GM13977 (cell line): ENCODE data around the gene ANK2.
"Not testable (repeated sequence)": the region's sequence is repeated elsewhere in the genome, so short reads cannot be mapped to it uniquely, and the experiment has no call there.

Experiments used
- DNase-seq: peaks from one replicate; pipeline ENCODE4 v3.0.0; 2012; ENCODE audit warnings: low spot score
- in situ Hi-C: fragments of 300-500 bp; cut with MboI; formaldehyde crosslinking; loops from one replicate; pipeline ENCODE4 v1.12.0; 2022; ENCODE audit warnings: low sequenced_read_pairs, low pct_unique_long_range_greater_than_20kb, mixed read lengths, inconsistent platforms; ENCODE audit not compliant: unreplicated experiment
- TF ChIP-seq, protein P1 (sequence below): IDR thresholded peaks from 2 replicates; pipeline ENCODE4 v1.5.1; 2012; ENCODE audit warnings: mild to moderate bottlenecking, control low read depth; ENCODE audit not compliant: insufficient read depth; ENCODE audit errors: extremely low read depth, missing control alignments

ANK2 gene

DNA sequence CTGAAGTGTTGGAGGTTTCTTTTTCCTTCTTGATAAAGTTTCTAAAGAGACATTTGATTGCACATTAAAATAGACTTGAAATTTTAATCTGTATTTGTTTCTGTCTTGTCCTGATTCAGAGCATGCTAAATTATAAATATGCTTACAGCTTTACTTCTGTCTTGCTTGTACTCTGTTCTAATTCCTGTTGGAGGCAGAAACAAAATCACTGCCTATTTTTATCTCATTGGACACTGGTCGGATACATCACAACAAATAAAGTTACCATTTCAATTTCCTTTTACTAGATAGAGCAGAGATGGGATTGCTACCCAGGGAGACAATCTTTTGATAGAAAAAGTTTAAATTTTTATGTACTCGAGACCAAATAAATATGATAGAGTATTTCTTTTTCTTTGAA, 6.9 kb downstream of the ANK2 start:
- in situ Hi-C loops = no loop called here
- DNase-seq = no peak

DNA sequence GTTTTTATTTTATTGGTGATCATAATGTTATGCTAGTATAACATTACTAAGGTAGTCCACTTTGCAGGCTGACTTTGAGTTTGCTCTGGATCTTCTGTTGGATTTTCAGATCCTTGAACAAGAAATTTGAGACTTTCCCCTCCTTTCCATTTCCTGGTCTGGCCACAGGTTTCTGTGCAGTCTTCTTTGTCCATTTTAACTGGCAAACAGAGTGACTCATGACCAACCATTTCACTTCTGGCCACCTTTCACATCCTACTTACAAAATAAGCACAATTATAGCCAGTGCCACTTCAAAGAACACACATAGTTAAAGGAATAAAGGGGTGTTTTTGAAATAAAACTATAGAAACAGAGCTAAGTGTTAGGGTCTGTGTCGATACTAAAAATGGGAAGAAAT, 8.4 kb downstream of the ANK2 start:
- TF ChIP-seq, protein P1, sequence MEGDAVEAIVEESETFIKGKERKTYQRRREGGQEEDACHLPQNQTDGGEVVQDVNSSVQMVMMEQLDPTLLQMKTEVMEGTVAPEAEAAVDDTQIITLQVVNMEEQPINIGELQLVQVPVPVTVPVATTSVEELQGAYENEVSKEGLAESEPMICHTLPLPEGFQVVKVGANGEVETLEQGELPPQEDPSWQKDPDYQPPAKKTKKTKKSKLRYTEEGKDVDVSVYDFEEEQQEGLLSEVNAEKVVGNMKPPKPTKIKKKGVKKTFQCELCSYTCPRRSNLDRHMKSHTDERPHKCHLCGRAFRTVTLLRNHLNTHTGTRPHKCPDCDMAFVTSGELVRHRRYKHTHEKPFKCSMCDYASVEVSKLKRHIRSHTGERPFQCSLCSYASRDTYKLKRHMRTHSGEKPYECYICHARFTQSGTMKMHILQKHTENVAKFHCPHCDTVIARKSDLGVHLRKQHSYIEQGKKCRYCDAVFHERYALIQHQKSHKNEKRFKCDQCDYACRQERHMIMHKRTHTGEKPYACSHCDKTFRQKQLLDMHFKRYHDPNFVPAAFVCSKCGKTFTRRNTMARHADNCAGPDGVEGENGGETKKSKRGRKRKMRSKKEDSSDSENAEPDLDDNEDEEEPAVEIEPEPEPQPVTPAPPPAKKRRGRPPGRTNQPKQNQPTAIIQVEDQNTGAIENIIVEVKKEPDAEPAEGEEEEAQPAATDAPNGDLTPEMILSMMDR = no peak
- no peak for DNase-seq
- in situ Hi-C loops = no loop called here

More for the DNA sequence above, 6.9 kb downstream of the ANK2 start:
- TF ChIP-seq, protein P1 = no peak

DNA sequence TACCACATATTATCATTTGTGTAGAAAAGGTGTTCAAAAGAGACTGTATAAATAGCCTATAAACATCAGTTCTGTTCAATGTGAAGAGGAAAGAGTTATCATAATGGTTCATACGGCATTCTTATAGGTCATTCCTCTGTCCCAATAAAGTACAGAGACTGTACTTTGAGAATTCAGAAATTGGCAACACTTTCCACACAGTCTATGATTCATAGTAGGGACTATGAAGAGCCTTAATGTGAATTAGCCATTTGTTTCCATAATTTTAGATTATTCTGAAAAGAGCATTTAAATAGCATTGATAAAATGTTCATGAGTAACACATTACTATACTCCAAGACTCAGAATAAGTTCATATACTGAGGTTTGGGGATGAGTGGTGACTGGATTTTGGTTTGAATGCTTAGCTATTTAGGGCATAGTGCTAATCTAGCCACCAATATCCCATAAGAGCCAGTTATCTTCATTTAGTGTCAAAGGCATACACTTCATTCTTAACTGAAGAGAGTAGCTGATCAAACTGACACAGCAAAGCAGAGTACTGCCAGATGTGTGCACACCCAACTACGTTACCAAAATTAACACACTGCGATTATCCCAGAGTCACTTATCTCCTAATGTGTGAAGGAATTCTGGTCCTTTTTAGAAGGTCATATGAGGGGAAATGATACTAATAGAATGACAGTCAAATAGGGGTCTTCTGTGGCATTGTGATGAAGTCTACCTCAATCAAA, 10.2 kb downstream of the ANK2 start:
- TF ChIP-seq, protein P1 = no peak
- no peak for DNase-seq
- in situ Hi-C loops = no loop called here

DNA sequence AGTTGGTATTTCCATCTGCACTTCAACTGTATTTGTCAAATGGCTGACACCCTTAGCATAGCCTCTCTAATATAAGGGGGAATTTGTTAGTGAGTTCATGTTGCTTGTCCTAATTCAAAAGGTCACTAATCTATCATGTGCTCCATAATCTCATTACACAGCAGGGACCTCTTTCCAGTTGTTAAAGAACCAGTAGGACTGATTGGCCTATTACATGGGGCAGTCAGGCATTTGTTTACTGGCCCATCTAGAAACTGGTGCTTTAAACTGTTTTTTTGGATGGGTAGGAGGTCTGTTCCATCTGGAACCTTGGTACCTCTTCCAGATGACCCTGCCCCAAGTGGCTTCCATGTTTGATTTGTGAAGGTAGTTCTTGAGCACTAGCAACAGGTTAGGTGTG, 11.4 kb downstream of the ANK2 start:
- TF ChIP-seq, protein P1 = no peak
- in situ Hi-C loops = no loop called here
- DNase-seq = no peak

DNA sequence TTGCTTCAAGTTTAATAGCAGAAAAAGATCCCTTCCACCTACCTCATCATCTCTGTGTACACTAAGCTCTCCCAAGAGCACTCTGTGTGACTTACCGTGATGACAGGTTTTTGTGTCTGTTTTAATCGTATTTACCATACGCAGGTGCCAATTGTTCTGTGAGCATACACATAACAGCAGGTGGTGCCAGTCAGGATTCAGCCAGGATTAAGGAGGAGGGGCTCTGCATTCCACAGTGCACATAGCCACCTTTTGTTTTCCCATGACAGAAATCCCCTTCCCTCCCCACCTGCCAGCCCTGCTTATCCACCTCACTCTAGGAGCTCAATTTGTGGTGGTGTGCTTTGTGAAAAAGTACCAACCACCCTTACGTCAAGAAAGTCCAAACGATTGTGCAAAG, 14.8 kb downstream of the ANK2 start:
- TF ChIP-seq, protein P1 = no peak
- no peak for DNase-seq
- in situ Hi-C loops = no loop called here

DNA sequence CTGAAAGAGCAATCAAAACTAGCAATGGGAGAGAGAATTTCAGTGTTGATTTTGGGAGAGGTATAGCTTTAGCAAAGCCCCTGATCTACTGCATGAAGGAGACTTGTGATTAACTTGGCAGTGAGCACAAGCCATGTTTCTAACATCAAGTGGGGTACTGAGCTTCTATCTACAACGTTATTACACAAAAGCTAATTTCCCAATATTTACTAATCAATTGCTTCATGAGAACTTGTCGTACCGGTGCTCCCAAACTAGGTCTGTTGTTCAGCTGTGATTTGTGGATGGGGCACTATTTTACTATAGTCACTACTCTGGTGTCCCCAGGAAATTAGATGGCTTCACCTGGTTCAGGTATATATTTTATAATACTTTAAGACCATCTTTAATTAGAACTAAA, 16.2 kb downstream of the ANK2 start:
- DNase-seq = no peak
- TF ChIP-seq, protein P1 = no peak
- in situ Hi-C loops = no loop called here

DNA sequence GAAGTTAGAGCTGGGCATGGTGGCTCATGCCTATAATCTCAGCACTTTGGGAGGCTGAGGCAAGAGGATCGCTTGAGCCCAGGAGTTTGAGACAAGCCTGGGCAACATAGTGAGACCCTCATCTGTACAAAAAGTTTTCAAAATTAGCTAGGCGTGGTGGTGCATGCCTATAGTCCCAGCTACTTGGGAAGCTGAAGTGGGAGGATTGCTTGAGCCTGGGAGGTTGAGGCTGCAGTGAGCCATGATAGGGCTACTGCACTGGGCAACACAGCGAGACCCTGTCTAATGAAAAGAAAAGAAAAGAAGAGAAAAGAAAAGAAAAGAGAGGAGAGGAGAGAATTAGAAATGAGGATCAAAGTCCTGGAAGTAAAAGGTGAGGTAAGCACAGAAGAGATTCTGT, 19.3 kb downstream of the ANK2 start:
- in situ Hi-C loops, DNase-seq: not testable (repeated sequence)
